A673 (cell line): Measurements from ENCODE around the gene CREB3L2.

ENCODE experiments used
- EZH2 ChIP-seq: fragments of 200-600 bp; sonication (generic); IDR thresholded peaks from 2 replicates; pipeline ENCODE4 v1.6.1; 2017; ENCODE audit warnings: borderline replicate concordance, low read depth, mild to moderate bottlenecking, mixed read lengths, antibody characterized with exemption, low read length; ENCODE audit not compliant: poor library complexity, severe bottlenecking
- TF ChIP-seq, protein P1 (sequence below): fragments of 300-800, 200-600 bp; sonication (generic); conservative IDR thresholded peaks from 2 replicates; pipeline ENCODE4 v1.5.1; 2017; ENCODE audit warnings: low read depth, mild to moderate bottlenecking, antibody characterized with exemption, low read length, moderate library complexity, mixed read lengths

DNA sequence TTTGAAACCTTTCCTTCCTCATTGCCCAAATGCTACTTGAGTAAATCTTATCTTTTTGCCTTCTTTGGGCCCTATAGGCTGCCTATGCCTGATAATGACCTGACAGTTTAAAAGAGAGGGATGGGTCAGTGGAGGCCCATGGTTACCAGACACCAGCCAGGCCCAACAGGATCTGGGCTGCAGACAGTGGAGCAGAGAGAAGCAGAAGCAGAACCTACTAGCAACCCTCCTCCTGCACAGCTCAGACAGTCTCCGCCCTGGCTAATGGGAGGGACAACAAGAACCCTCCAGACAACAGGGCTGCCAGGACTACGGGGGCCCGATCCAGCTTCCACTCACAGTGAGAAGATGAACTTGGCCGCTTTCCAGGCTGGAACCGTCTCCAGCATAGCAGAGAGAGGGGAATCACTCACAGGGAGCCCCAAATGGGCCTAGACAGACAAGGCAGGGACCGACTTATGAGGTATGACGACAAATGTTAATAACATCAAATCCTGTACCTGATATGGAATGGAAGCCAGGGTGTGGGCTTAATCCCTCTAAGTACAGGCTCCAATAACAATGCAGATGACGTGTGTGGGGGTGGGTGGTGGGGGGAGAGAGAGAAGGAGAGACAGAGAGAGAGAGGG lies 123.4 kb downstream of the CREB3L2 start:
- TF ChIP-seq, protein P1, sequence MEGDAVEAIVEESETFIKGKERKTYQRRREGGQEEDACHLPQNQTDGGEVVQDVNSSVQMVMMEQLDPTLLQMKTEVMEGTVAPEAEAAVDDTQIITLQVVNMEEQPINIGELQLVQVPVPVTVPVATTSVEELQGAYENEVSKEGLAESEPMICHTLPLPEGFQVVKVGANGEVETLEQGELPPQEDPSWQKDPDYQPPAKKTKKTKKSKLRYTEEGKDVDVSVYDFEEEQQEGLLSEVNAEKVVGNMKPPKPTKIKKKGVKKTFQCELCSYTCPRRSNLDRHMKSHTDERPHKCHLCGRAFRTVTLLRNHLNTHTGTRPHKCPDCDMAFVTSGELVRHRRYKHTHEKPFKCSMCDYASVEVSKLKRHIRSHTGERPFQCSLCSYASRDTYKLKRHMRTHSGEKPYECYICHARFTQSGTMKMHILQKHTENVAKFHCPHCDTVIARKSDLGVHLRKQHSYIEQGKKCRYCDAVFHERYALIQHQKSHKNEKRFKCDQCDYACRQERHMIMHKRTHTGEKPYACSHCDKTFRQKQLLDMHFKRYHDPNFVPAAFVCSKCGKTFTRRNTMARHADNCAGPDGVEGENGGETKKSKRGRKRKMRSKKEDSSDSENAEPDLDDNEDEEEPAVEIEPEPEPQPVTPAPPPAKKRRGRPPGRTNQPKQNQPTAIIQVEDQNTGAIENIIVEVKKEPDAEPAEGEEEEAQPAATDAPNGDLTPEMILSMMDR = no peak
- TF ChIP-seq EZH2 = no peak
